Right lobe of liver (tissue), 6 donors: ENCODE data around the gene ACACA. TPM values are rescaled to one million over a fixed set of nuclear protein-coding genes. Genes with fewer than 3 reads are reported as not detected.
A peak's percentile ranks its signal among the peaks of the same experiment; 100 is the strongest.
"Not testable (repeated sequence)": the region's sequence is repeated elsewhere in the genome, so short reads cannot be mapped to it uniquely, and the experiment has no call there.

Source experiments
- ATAC-seq, 4 donors: fragments of 200-7000 bp; cut with Tn5 transposase; one replicate each; pipeline ENCODE4 v1.9.1; 2020; ENCODE audit warnings: mild to moderate bottlenecking in 4 of 4, moderate library complexity in 4 of 4
- DNase-seq, 3 donors: peaks; one replicate each; pipeline ENCODE4 v3.0.0-alpha.2; 2020
- H3K27ac ChIP-seq, 3 donors: fragments of 200-600 bp; one replicate each; pipeline ENCODE4 v1.8.0; 2022
- H3K27me3 ChIP-seq, 2 donors: fragments of 200-600 bp; one replicate each; pipeline ENCODE4 v1.8.0; 2022
- H3K36me3 ChIP-seq, 4 donors: fragments of 200-600 bp; sonication (generic) in 1 of 4; one replicate each; pipeline versions ENCODE4 v1.5.1 to v1.8.0; 2017 to 2022; ENCODE audit warnings: control low read depth in 1 of 4
- H3K4me1 ChIP-seq, 4 donors: fragments of 200-600 bp; sonication (generic) in 1 of 4; one replicate each; pipeline versions ENCODE4 v1.5.1 to v1.8.0; 2017 to 2022; ENCODE audit warnings: control low read depth in 1 of 4
- H3K4me3 ChIP-seq, 3 donors: fragments of 200-600 bp; one replicate each; pipeline ENCODE4 v1.8.0; 2022
- H3K9me3 ChIP-seq, 4 donors: fragments of 200-600 bp; sonication (generic) in 1 of 4; one replicate each; pipeline versions ENCODE4 v1.5.1 to v1.8.0; 2017 to 2022; ENCODE audit warnings: control low read depth in 1 of 4
- POLR2A ChIP-seq: fragments of 450-650 bp; IDR thresholded peaks from one replicate; pipeline ENCODE4 v1.6.1; 2017; ENCODE audit warnings: antibody characterized with exemption, mild to moderate bottlenecking
- WGBS: methylation state at CpG from one replicate; pipeline ENCODE4 v1.1.6; 2018; ENCODE audit warnings: low coverage, low lambda C conversion rate; ENCODE audit not compliant: insufficient coverage; ENCODE audit errors: missing lambda C conversion rate; 5-methylcytosine and 5-hydroxymethylcytosine counted together
- intact Hi-C, 2 donors: fragments of 100-400 bp; cut with DNase I; formaldehyde crosslinking; loops; one replicate each; pipeline versions ENCODE4 v1.11.2 to v1.14.1; 2022
- long read RNA-seq: library from polyadenylated mRNA; unstranded; transcript quantifications from one replicate; pipeline ENCODE4 v2.0.0, GENCODE V29; 2019
- total RNA-seq, 6 experiments: library from RNA; depleted of rRNA in 2 of 6; stranded (reverse); fragments of >200 nt in 2 of 6; fragmentation: NEBNext Ultra II Directional in 3 of 6; extraction: Animal tissue kit (Norgen Biotek cat#: 25700) in 3 of 6; gene quantifications; one replicate each; pipeline versions ENCODE4 v1.1.0 to v1.2.4, GENCODE V29; 2016 to 2023
- TF ChIP-seq, protein P1 (sequence below), 4 donors: fragments of 200-600 bp in 3 of 4; fragments of 450-650 bp in 1 of 4; IDR thresholded peaks; one replicate each; pipeline versions ENCODE4 v1.5.1 to v1.8.0; 2016 to 2022; ENCODE audit warnings: antibody characterized with exemption in 4 of 4, mild to moderate bottlenecking in 2 of 4
- donor health status: DM: no; HTN: yes; CAD: no.
- donor health status: DM: no; HTN: no; CAD: no.
- donor health status: DM: no; HTN: no; CAD: no.
- donor health status: DM: no; HTN: yes; CAD: no.
- donor health status: DM: no; HTN: yes; CAD: no.

Gene ACACA
- total RNA-seq = 10 to 100 TPM; 14.6 to 56.4 (median 27.1) TPM
- long read RNA-seq, partial matches to known transcripts = 0 of 1 reads
- long read RNA-seq, other reads (novel, unspliced or antisense) = 1 of 1 reads

GRCh38 chr17:37406635-37407461, at the start of gene ACACA, which contains the start of gene TADA2A:
ACACA (minus strand) TSS chr17:37406836; CDS start chr17:37406299, 537 bp downstream.
TADA2A (plus strand) TSS chr17:37406886; CDS start chr17:37411366, 4,480 bp downstream.
- H3K4me3 ChIP-seq = peak within 1 kb of the TSS; percentile 50 to 73 (median 63)
- peak; percentile 89 to 93 (median 93) for DNase-seq
- 0% methylated on average over 2 of the region's 98 CpGs for WGBS
- peaks cover 0 to 10% (median 0%) of the 10 kb centered on the region in 4 donors for H3K4me1 ChIP-seq
- peaks cover 0 to 12% (median 5%) of the 10 kb centered on the region in 4 donors for H3K36me3 ChIP-seq
- no peaks in the 10 kb centered on the region for H3K9me3 ChIP-seq
- TF ChIP-seq POLR2A = peak; percentile 78
- TF ChIP-seq, protein P1, sequence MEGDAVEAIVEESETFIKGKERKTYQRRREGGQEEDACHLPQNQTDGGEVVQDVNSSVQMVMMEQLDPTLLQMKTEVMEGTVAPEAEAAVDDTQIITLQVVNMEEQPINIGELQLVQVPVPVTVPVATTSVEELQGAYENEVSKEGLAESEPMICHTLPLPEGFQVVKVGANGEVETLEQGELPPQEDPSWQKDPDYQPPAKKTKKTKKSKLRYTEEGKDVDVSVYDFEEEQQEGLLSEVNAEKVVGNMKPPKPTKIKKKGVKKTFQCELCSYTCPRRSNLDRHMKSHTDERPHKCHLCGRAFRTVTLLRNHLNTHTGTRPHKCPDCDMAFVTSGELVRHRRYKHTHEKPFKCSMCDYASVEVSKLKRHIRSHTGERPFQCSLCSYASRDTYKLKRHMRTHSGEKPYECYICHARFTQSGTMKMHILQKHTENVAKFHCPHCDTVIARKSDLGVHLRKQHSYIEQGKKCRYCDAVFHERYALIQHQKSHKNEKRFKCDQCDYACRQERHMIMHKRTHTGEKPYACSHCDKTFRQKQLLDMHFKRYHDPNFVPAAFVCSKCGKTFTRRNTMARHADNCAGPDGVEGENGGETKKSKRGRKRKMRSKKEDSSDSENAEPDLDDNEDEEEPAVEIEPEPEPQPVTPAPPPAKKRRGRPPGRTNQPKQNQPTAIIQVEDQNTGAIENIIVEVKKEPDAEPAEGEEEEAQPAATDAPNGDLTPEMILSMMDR (IDR thresholded peaks at IDR 0.05) = peak in 2 of 4 donors; percentile 9 to 17
- intact Hi-C loops = no loop called here
- no peaks in the 10 kb centered on the region for H3K27me3 ChIP-seq
- ATAC-seq = peak; percentile 91 to 96 (median 93)
- H3K27ac ChIP-seq = peak within 1 kb of the TSS; percentile 72 to 85 (median 82)

DNA sequence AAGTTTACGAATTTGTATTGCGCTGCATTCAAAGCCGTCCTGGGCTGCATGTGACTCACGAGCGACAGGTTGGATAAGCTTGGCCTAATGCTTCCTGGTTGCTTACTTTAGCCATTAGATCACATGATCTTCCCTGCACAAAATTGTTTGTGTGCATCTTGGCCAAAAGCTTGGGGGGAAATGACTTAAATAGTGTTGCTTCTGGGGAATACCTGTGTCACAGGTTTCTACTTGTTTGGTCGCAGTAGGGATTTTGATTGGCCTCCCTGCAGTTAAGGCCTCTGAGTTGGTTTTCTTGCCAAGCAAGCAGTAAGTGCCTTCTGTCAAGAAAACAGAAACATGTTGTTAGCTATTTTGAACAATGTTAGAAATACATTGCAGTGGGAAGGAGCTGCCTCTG, 43.5 kb upstream of the ACACA start:
- intact Hi-C loops = no loop called here
- TF ChIP-seq, protein P1 (IDR thresholded peaks at IDR 0.05) = no peak
- TF ChIP-seq POLR2A = no peak
- ATAC-seq (no peak), DNase-seq (no peak)
- WGBS = 86% methylated on average over 6 of the region's 6 CpGs
- no peak overlapping the region for H3K4me3 ChIP-seq
- no peaks in the 10 kb centered on the region for H3K9me3 ChIP-seq
- peaks cover 0 to 18% (median 2%) of the 10 kb centered on the region in 4 donors for H3K36me3 ChIP-seq
- no peaks in the 10 kb centered on the region for H3K27me3 ChIP-seq
- H3K27ac ChIP-seq = no peak overlapping the region
- H3K4me1 ChIP-seq = peaks cover 0 to 10% (median 0%) of the 10 kb centered on the region in 4 donors

DNA sequence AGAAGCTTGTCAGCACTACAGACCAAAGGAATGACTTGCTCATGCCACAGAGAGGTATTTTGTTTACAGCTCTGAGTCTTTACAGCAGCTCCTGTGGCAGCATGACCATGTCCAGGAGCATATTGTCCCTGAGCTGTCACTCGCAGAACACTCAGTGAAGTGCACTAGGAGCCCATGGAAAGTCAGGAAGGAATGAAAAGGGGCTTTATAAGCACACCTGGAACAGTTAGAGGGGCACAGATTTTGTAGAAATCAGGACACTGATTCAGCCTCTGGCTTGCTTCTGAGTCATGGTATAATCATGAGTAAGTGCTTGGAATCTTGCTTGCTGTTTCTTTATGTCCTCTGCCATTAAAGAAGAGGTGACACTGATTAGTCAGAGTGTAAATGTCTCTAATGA, 41.0 kb upstream of the ACACA start:
- Histone ChIP-seq H3K4me3 (no peak overlapping the region), H3K4me1 (peaks cover 0 to 3% (median 0%) of the 10 kb centered on the region in 4 donors), H3K27me3 (no peaks in the 10 kb centered on the region), H3K27ac (no peak overlapping the region), H3K9me3 (no peaks in the 10 kb centered on the region), H3K36me3 (peaks cover 0 to 32% (median 7%) of the 10 kb centered on the region in 4 donors)
- no peak for ATAC-seq
- intact Hi-C loops = no loop called here
- 100% methylated on average over 1 of the region's 1 CpG for WGBS
- no peak for DNase-seq
- no peak for TF ChIP-seq POLR2A
- TF ChIP-seq, protein P1 (IDR thresholded peaks at IDR 0.05) = no peak

DNA sequence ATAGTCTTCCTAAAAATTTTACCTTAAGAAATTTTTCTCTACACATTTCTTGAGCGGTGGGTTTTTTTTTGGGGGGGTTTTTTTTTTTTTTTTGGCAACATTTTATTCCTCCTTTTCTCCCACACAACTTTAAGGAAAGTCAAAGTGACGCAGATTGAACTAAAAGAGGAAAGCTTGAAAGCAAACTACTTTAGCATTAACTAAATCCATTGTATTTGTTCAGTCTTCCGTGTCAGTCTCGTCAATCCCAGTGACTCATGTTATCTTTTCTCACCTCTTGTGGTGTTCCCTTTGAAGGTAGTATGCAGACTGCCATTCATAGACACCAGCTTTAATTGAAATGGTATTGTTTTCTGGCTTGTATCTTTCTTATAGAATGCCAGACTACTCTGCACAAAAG, 39.4 kb upstream of the ACACA start:
- Histone ChIP-seq H3K4me1 (no peaks in the 10 kb centered on the region), H3K36me3 (peaks cover 0 to 48% (median 15%) of the 10 kb centered on the region in 4 donors), H3K9me3 (no peaks in the 10 kb centered on the region), H3K27me3 (no peaks in the 10 kb centered on the region), H3K27ac (no peak overlapping the region), H3K4me3 (no peak overlapping the region)
- intact Hi-C loops = no loop called here
- no peak for DNase-seq
- ATAC-seq = no peak
- WGBS = 88% methylated on average over 4 of the region's 4 CpGs
- TF ChIP-seq, protein P1 (IDR thresholded peaks at IDR 0.05) = no peak
- TF ChIP-seq POLR2A = no peak

GRCh38 chr17:37441369-37442014, 34.9 kb upstream of the ACACA start:
- H3K4me1 ChIP-seq, H3K4me3 ChIP-seq, H3K27me3 ChIP-seq, intact Hi-C loops, H3K27ac ChIP-seq, ATAC-seq, H3K9me3 ChIP-seq, DNase-seq: not testable (repeated sequence)
- H3K36me3 ChIP-seq = peaks cover 0 to 56% (median 21%) of the 10 kb centered on the region in 4 donors
- WGBS = 77% methylated on average over 8 of the region's 12 CpGs
